IMR-90 (cell line): Measurements from ENCODE around the gene HIVEP1. TPM values are rescaled to one million over a fixed set of nuclear protein-coding genes. Genes with fewer than 3 reads are reported as not detected.

Experiments used
- ATAC-seq: fragments of 200-7000 bp; cut with Tn5 transposase; 2 replicates; pipeline ENCODE4 v1.9.1; 2020; ENCODE audit warnings: low read depth, mild to moderate bottlenecking, moderate library complexity
- BruUV-seq: library from RNA; stranded (reverse); fragments of 400-500 nt; replicated peaks from 2 replicates; lab custom pipeline; 2021; lab: Mats Ljungman, UMichigan
- CTCF ChIA-PET: fragments of 300-600 bp; formaldehyde crosslinking; extraction: SDS; loops from one replicate; lab custom pipeline; 2021; ENCODE audit warnings: antibody characterized with exemption; lab: Yijun Ruan, JAX
- POLR2A ChIA-PET: fragments of 300-600 bp; sonication (Branson Sonifier 250); formaldehyde crosslinking; loops from one replicate; lab custom pipeline; 2022; ENCODE audit warnings: antibody characterized with exemption; ENCODE audit not compliant: unreplicated experiment; lab: Charles Lee
- DNase-seq: peaks from one replicate; pipeline ENCODE4 v3.0.0; 2013
- H2AFZ ChIP-seq: replicated peaks from 2 replicates; pipeline ENCODE3; 2013; ENCODE audit warnings: low read length, mild to moderate bottlenecking; ENCODE audit not compliant: poor library complexity
- H2AK5ac ChIP-seq: 2 replicates; pipeline ENCODE4 v1.6.1; 2013; ENCODE audit warnings: low read depth, low read length, inconsistent platforms
- H2AK9ac ChIP-seq: replicated peaks from 2 replicates; pipeline ENCODE3; 2013; ENCODE audit warnings: mild to moderate bottlenecking, low read depth, low read length, moderate library complexity; ENCODE audit not compliant: poor library complexity
- H2BK120ac ChIP-seq: 2 replicates; pipeline ENCODE4 v1.6.1; 2013; ENCODE audit warnings: low read depth, low read length, inconsistent platforms
- H2BK15ac ChIP-seq: 3 replicates; pipeline ENCODE4 v1.6.1; 2013; ENCODE audit warnings: low read depth, low read length, inconsistent platforms
- H2BK20ac ChIP-seq: 2 replicates; pipeline ENCODE4 v1.6.1; 2013; ENCODE audit warnings: low read depth, mild to moderate bottlenecking, inconsistent platforms, low read length, moderate library complexity
- H2BK5ac ChIP-seq: 2 replicates; pipeline ENCODE4 v1.6.1; 2013; ENCODE audit warnings: mild to moderate bottlenecking, low read depth, low read length, inconsistent platforms; ENCODE audit not compliant: poor library complexity, severe bottlenecking
- H3K14ac ChIP-seq: replicated peaks from 2 replicates; pipeline ENCODE4 v1.6.1; 2013; ENCODE audit warnings: low read depth, low read length, inconsistent platforms
- H3K18ac ChIP-seq: 2 replicates; pipeline ENCODE4 v1.6.1; 2013; ENCODE audit warnings: low read depth, low read length, control low read depth
- H3K23ac ChIP-seq: 2 replicates; pipeline ENCODE4 v1.6.1; 2013; ENCODE audit warnings: low read depth, low read length, inconsistent platforms
- H3K27ac ChIP-seq: 2 replicates; pipeline ENCODE4 v1.5.1; 2013; ENCODE audit warnings: mild to moderate bottlenecking, control low read depth, low read length; ENCODE audit not compliant: insufficient read depth
- H3K27me3 ChIP-seq: 2 replicates; pipeline ENCODE4 v1.6.1; 2013; ENCODE audit warnings: low read length; ENCODE audit not compliant: control insufficient read depth, insufficient read depth
- H3K36me3 ChIP-seq: 2 replicates; pipeline ENCODE4 v1.6.1; 2013; ENCODE audit warnings: low read length, mixed read lengths; ENCODE audit not compliant: control insufficient read depth, insufficient read depth
- H3K4ac ChIP-seq: 2 replicates; pipeline ENCODE4 v1.6.1; 2013; ENCODE audit warnings: low read depth, low read length, inconsistent platforms
- H3K4me1 ChIP-seq: 2 replicates; pipeline ENCODE4 v1.6.1; 2013; ENCODE audit warnings: low read length, mixed read lengths; ENCODE audit not compliant: control insufficient read depth, insufficient read depth
- H3K4me2 ChIP-seq: 2 replicates; pipeline ENCODE4 v1.6.1; 2013; ENCODE audit warnings: low read depth, mild to moderate bottlenecking, control low read depth, low read length, moderate library complexity
- H3K4me3 ChIP-seq: 2 replicates; pipeline ENCODE4 v1.5.1; 2013; ENCODE audit warnings: low read depth, mild to moderate bottlenecking, control low read depth, low read length, moderate library complexity; ENCODE audit not compliant: insufficient read depth
- H3K56ac ChIP-seq: 2 replicates; pipeline ENCODE4 v1.6.1; 2013; ENCODE audit warnings: low read length, inconsistent platforms; ENCODE audit not compliant: insufficient read depth; ENCODE audit errors: extremely low read depth
- H3K79me1 ChIP-seq, 2 experiments: 2 replicates each; pipeline ENCODE4 v1.6.1; 2013; ENCODE audit warnings: low read length in 2 of 2, inconsistent platforms in 1 of 2, low read depth in 1 of 2
- H3K9ac ChIP-seq: 2 replicates; pipeline ENCODE4 v1.6.1; 2013; ENCODE audit warnings: low read depth, low read length, control low read depth
- H3K9me1 ChIP-seq: 2 replicates; pipeline ENCODE4 v1.6.1; 2013; ENCODE audit warnings: low read length, inconsistent platforms; ENCODE audit not compliant: insufficient read depth
- H3K9me3 ChIP-seq: 2 replicates; pipeline ENCODE4 v1.6.1; 2013; ENCODE audit warnings: low read length; ENCODE audit not compliant: control insufficient read depth, insufficient read depth
- H4K20me1 ChIP-seq: 2 replicates; pipeline ENCODE4 v1.6.1; 2013; ENCODE audit warnings: low read length, inconsistent platforms; ENCODE audit not compliant: insufficient read depth
- H4K5ac ChIP-seq: 2 replicates; pipeline ENCODE4 v1.6.1; 2013; ENCODE audit warnings: mild to moderate bottlenecking, low read depth, low read length, control low read depth
- H4K8ac ChIP-seq, 2 experiments: 2 replicates each; pipeline ENCODE4 v1.6.1; 2013; ENCODE audit warnings: low read depth in 2 of 2, low read length in 2 of 2, control low read depth in 1 of 2, inconsistent platforms in 1 of 2
- H4K91ac ChIP-seq: 2 replicates; pipeline ENCODE4 v1.6.1; 2013; ENCODE audit warnings: low read depth, low read length, inconsistent platforms; ENCODE audit not compliant: insufficient read depth
- BHLHE40 ChIP-seq: fragments of 150-350 bp; IDR thresholded peaks from 2 replicates; pipeline ENCODE4 v1.6.1; 2016; ENCODE audit warnings: mild to moderate bottlenecking, low read depth, low read length
- CEBPB ChIP-seq: IDR thresholded peaks from 2 replicates; pipeline ENCODE4 v1.6.1; 2012; ENCODE audit warnings: low read depth, low read length, improper control_type of control experiment
- CHD1 ChIP-seq: IDR thresholded peaks from 2 replicates; pipeline ENCODE4 v1.6.1; 2012; ENCODE audit warnings: low read depth, low read length, improper control_type of control experiment
- ELK1 ChIP-seq: fragments of 150-350 bp; IDR thresholded peaks from 2 replicates; pipeline ENCODE4 v1.6.1; 2016; ENCODE audit warnings: low read depth, mild to moderate bottlenecking, low read length, moderate library complexity, borderline replicate concordance
- FOS ChIP-seq: fragments of 150-350 bp; IDR thresholded peaks from 2 replicates; pipeline ENCODE4 v1.6.1; 2016; ENCODE audit warnings: low read depth, low read length
- MAFK ChIP-seq: IDR thresholded peaks from 2 replicates; pipeline ENCODE4 v1.6.1; 2012; ENCODE audit warnings: low read depth, low read length, improper control_type of control experiment
- MAZ ChIP-seq: IDR thresholded peaks from 2 replicates; pipeline ENCODE4 v1.6.1; 2012; ENCODE audit warnings: low read depth, mild to moderate bottlenecking, low read length, improper control_type of control experiment, moderate library complexity, borderline replicate concordance
- MXI1 ChIP-seq: IDR thresholded peaks from 2 replicates; pipeline ENCODE4 v1.6.1; 2012; ENCODE audit warnings: low read depth, mild to moderate bottlenecking, low read length, moderate library complexity, borderline replicate concordance
- NFE2L2 ChIP-seq: fragments of 150-350 bp; IDR thresholded peaks from 2 replicates; pipeline ENCODE4 v1.6.1; 2016; ENCODE audit warnings: low read depth, mild to moderate bottlenecking, low read length
- POLR2A ChIP-seq: IDR thresholded peaks from 2 replicates; pipeline ENCODE4 v1.6.1; 2012; ENCODE audit warnings: mild to moderate bottlenecking, low read depth, low read length
- RAD21 ChIP-seq: IDR thresholded peaks from 2 replicates; pipeline ENCODE4 v1.6.1; 2012; ENCODE audit warnings: low read length, improper control_type of control experiment
- RCOR1 ChIP-seq: IDR thresholded peaks from 2 replicates; pipeline ENCODE4 v1.6.1; 2012; ENCODE audit warnings: mild to moderate bottlenecking, low read length, improper control_type of control experiment; ENCODE audit not compliant: insufficient replicate concordance
- RFX5 ChIP-seq: IDR thresholded peaks from 2 replicates; pipeline ENCODE4 v1.8.0; 2012; ENCODE audit warnings: low read depth, mild to moderate bottlenecking, low read length, moderate library complexity
- SMC3 ChIP-seq: fragments of 150-350 bp; IDR thresholded peaks from 2 replicates; pipeline ENCODE4 v1.6.1; 2016; ENCODE audit warnings: low read depth, mild to moderate bottlenecking, antibody characterized with exemption, low read length, moderate library complexity
- WGBS, 2 experiments: methylation state at CpG; one replicate each; pipeline versions ENCODE4 v1.1.5 to v1.1.7; 2013; ENCODE audit warnings: missing lambda C conversion rate in 2 of 2; ENCODE audit not compliant: insufficient read length in 1 of 2; ENCODE audit errors: extremely low coverage in 2 of 2; 5-methylcytosine and 5-hydroxymethylcytosine counted together
- dilution Hi-C: fragments of 300-500 bp; cut with HindIII; formaldehyde crosslinking; loops from one replicate; pipeline ENCODE4 v1.14.3; 2018; ENCODE audit warnings: low sequenced_read_pairs; ENCODE audit not compliant: unreplicated experiment
- in situ Hi-C: fragments of 300-500 bp; cut with MboI; formaldehyde crosslinking; loops from 3 replicates; pipeline ENCODE4 v1.14.3; 2019; ENCODE audit warnings: low sequenced_read_pairs, inconsistent platforms, mixed read lengths
- intact Hi-C: fragments of 100-400 bp; cut with micrococcal nuclease; formaldehyde crosslinking; loops from 2 replicates; pipeline ENCODE4 v1.10.0; 2022
- polyA plus RNA-seq, 3 experiments: library from polyadenylated mRNA; depleted of rRNA; stranded (reverse); fragments of >200 nt; gene quantifications; 2 replicates each; pipeline ENCODE4 v1.2.3, GENCODE V29; 2012; ENCODE audit warnings: low replicate concordance in 1 of 3
- total RNA-seq: library from RNA; depleted of rRNA; stranded (reverse); fragments of >200 nt; gene quantifications from 2 replicates; pipeline ENCODE4 v1.2.3, GENCODE V29; 2012
- TF ChIP-seq, protein P1 (sequence below): conservative IDR thresholded peaks from 2 replicates; pipeline ENCODE4 v1.5.1; 2012; ENCODE audit warnings: mild to moderate bottlenecking, low read depth, low read length, improper control_type of control experiment

HIVEP1 gene
- total and polyA plus RNA-seq, 2 of the 4 experiments (the other 2 are of a cell fraction), result 13.0 to 17.2 TPM

DNA sequence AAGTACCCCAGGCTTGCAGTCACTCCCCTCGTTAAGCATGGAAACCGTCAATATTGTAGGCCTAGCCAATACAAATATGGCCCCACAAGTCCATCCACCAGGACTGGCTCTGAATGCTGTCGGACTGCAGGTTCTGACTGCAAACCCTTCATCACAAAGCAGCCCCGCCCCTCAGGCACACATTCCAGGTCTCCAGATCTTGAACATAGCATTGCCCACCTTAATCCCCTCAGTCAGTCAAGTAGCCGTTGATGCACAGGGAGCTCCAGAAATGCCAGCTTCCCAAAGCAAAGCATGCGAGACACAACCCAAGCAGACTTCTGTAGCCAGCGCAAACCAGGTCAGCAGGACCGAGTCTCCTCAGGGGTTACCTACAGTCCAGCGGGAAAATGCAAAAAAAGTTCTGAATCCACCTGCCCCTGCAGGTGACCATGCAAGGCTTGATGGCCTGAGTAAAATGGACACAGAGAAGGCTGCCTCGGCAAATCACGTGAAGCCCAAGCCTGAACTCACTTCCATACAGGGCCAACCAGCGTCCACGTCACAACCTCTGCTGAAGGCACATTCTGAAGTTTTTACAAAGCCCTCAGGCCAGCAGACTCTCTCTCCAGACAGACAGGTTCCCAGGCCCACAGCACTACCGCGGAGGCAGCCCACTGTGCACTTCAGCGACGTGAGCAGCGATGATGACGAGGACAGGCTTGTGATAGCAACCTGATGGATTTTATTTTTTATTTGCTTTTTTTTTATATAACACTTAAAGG, 151.8 kb downstream of the HIVEP1 start:
- Histone ChIP-seq H2BK5ac (no peak overlapping the region), H4K20me1 (no peaks in the 10 kb centered on the region), H3K4me1 (peaks cover 7% of the 10 kb centered on the region), H4K91ac (no peak overlapping the region), H3K27me3 (no peaks in the 10 kb centered on the region), H3K27ac (0 out of 2 replicates have a peak overlapping the region, but pooled peaks have one; percentile 43), H2BK15ac (no peak overlapping the region), H3K56ac (no peak overlapping the region), H4K8ac (no peak overlapping the region), H2AK5ac (no peak overlapping the region; the same call in 1 of the 2 replicates), H2BK120ac (no peak overlapping the region), H3K18ac (peak overlapping the region; percentile 37; the same call in 1 of the 2 replicates), H3K36me3 (peaks cover 23% of the 10 kb centered on the region), H2AFZ (no peak overlapping the region), H3K9me1 (peaks cover 16% of the 10 kb centered on the region), H3K4me3 (no peak overlapping the region), H3K4me2 (no peak overlapping the region; the same call in 1 of the 2 replicates), H3K79me1 (peaks cover 5 to 16% of the 10 kb centered on the region in 2 experiments; a peak in 3 of 4 replicates), H3K23ac (no peak overlapping the region), H3K9me3 (no peaks in the 10 kb centered on the region), H3K4ac (peak overlapping the region; percentile 3; the same call in 1 of the 2 replicates), H3K14ac (no peak overlapping the region; the same call in 1 of the 2 replicates), H3K9ac (no peak overlapping the region), H4K5ac (no peak overlapping the region), H2AK9ac (no peak overlapping the region), H2BK20ac (no peak overlapping the region)
- dilution Hi-C loops (no loop called here), in situ Hi-C loops (no loop called here), intact Hi-C loops (no loop called here)
- POLR2A ChIA-PET, result no interaction called here
- CTCF ChIA-PET, result no interaction called here
- no peak for ATAC-seq
- no peak for DNase-seq
- BruUV-seq, result TSS peak; percentile 77
- WGBS, 2 experiments, result 91% methylated on average over 6 of the region's 19 CpGs; no CpG with 5 or more reads in 1 of the 2 experiments
- TF ChIP-seq ELK1, result no peak
- TF ChIP-seq BHLHE40, result no peak
- TF ChIP-seq MAZ, result no peak
- no peak for TF ChIP-seq CHD1
- TF ChIP-seq RAD21, result no peak
- TF ChIP-seq NFE2L2, result no peak
- TF ChIP-seq SMC3, result no peak
- TF ChIP-seq POLR2A, result no peak
- TF ChIP-seq CEBPB, result no peak
- no peak for TF ChIP-seq RCOR1
- TF ChIP-seq, protein P1, sequence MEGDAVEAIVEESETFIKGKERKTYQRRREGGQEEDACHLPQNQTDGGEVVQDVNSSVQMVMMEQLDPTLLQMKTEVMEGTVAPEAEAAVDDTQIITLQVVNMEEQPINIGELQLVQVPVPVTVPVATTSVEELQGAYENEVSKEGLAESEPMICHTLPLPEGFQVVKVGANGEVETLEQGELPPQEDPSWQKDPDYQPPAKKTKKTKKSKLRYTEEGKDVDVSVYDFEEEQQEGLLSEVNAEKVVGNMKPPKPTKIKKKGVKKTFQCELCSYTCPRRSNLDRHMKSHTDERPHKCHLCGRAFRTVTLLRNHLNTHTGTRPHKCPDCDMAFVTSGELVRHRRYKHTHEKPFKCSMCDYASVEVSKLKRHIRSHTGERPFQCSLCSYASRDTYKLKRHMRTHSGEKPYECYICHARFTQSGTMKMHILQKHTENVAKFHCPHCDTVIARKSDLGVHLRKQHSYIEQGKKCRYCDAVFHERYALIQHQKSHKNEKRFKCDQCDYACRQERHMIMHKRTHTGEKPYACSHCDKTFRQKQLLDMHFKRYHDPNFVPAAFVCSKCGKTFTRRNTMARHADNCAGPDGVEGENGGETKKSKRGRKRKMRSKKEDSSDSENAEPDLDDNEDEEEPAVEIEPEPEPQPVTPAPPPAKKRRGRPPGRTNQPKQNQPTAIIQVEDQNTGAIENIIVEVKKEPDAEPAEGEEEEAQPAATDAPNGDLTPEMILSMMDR, result no peak
- no peak for TF ChIP-seq RFX5
- TF ChIP-seq MAFK, result no peak
- TF ChIP-seq FOS, result no peak
- no peak for TF ChIP-seq MXI1
